Measurements from ENCODE around the gene DOCK7. TPM values are rescaled to one million over a fixed set of nuclear protein-coding genes. Genes with fewer than 3 reads are reported as not detected.
A peak's percentile ranks its signal among the peaks of the same experiment; 100 is the strongest.

DOCK7 gene
- polyA plus RNA-seq, 3 donors, result 2.9 to 3.7 (median 3.5) TPM

DNA sequence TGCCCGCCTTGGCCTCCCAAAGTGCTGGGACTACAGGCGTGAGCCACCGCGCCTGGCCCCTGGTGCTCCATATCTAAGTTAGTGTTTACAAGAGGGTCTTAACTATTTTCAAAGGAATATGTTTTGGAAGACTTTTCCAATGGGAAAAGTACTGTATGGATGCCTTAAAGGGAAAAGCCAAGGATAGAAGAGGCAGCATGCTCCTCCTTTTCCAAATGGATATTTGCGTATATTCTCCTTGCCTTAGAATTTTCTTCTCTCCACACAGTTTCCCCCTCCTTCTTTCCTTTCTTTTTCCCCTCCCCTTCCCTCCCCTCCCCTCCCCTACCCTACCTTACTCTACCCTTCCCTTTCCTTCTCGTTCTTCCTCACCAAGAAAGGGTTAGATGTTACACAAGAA is 29.3 kb upstream of the DOCK7 start:
- Histone ChIP-seq H3K79me2 (ENCODE audit: insufficient read depth, low read length) (no peaks in the 10 kb centered on the region), H3K36me3 (replicated peaks in 1 of 2; ENCODE audit: control insufficient read depth in 1 of 2, insufficient read depth in 2 of 2, low read length in 2 of 2) (no peaks in the 10 kb centered on the region), H3K27ac (ENCODE audit: low read depth in 1 of 2, low read length in 2 of 2) (no peak overlapping the region), H4K20me1 (ENCODE audit: insufficient read depth, low read length) (no peaks in the 10 kb centered on the region), H3K27me3 (ENCODE audit: control insufficient read depth in 2 of 2, insufficient read depth in 2 of 2, low read length in 2 of 2) (no peaks in the 10 kb centered on the region), H3K4me3 (replicated peaks in 1 of 3; ENCODE audit: low read depth in 2 of 3, low read length in 3 of 3) (no peak overlapping the region), H3K4me1 (ENCODE audit: control insufficient read depth in 1 of 2, insufficient read depth in 2 of 2, low read length in 2 of 2) (peaks cover 11 to 15% of the 10 kb centered on the region in 2 donors), H2AFZ (ENCODE audit: insufficient read depth, low read depth, low read length, poor library complexity, severe bottlenecking) (no peak overlapping the region), H3K9me3 (replicated peaks in 1 of 2; ENCODE audit: control insufficient read depth in 1 of 2, insufficient read depth in 1 of 2, low read length in 2 of 2) (no peaks in the 10 kb centered on the region), H3K4me2 (replicated peaks; ENCODE audit: extremely low read depth, low read length, poor library complexity, severe bottlenecking) (no peak overlapping the region), H3K9ac (ENCODE audit: insufficient read depth, low read length, poor library complexity, severe bottlenecking) (no peak overlapping the region)
- Mint-ChIP-seq H3K27ac (no peak overlapping the region), H3K9me3 (peaks cover 0 to 2% (median 0%) of the 10 kb centered on the region in 7 donors), H3K4me3 (no peak overlapping the region), H3K27me3 (ENCODE audit: low read depth in 3 of 3) (no peaks in the 10 kb centered on the region), H3K36me3 (no peaks in the 10 kb centered on the region), H3K4me1 (peaks cover 12% of the 10 kb centered on the region)
- intact Hi-C loops (cut with micrococcal nuclease), result no loop called here
- no peak for DNase-seq
- TF ChIP-seq, protein P1, sequence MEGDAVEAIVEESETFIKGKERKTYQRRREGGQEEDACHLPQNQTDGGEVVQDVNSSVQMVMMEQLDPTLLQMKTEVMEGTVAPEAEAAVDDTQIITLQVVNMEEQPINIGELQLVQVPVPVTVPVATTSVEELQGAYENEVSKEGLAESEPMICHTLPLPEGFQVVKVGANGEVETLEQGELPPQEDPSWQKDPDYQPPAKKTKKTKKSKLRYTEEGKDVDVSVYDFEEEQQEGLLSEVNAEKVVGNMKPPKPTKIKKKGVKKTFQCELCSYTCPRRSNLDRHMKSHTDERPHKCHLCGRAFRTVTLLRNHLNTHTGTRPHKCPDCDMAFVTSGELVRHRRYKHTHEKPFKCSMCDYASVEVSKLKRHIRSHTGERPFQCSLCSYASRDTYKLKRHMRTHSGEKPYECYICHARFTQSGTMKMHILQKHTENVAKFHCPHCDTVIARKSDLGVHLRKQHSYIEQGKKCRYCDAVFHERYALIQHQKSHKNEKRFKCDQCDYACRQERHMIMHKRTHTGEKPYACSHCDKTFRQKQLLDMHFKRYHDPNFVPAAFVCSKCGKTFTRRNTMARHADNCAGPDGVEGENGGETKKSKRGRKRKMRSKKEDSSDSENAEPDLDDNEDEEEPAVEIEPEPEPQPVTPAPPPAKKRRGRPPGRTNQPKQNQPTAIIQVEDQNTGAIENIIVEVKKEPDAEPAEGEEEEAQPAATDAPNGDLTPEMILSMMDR (IDR thresholded peaks at IDR 0.05), result no peak
- no CpG with 5 or more reads among the region's 6 CpGs for WGBS (ENCODE audit: insufficient coverage)

DNA sequence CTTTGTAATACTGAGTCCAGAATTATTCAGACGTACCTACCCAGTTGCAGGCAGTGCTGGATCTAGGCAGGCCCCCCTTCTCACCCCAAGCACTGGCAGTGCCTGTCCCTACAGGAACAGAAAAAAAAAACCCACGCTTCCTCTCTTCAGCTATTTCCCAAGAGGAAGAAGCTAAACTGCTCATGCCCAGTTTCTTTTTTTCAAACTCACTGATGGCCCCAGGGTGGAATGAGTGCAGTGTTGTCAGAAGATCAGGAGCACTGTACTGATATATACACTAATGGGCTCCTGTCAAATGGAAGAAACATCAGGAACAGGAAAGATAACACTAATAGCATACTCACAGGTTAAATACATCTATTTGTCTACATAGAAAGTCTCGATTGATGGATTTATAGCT is 28.2 kb upstream of the DOCK7 start:
- peak; percentile 11 to 40 (median 19) for DNase-seq
- H3K9ac ChIP-seq (ENCODE audit: insufficient read depth, low read length, poor library complexity, severe bottlenecking), result no peak overlapping the region
- Mint-ChIP-seq H3K9me3 (peaks cover 0 to 2% (median 0%) of the 10 kb centered on the region in 7 donors), H3K36me3 (no peaks in the 10 kb centered on the region), H3K27me3 (ENCODE audit: low read depth in 3 of 3) (no peaks in the 10 kb centered on the region), H3K27ac (no peak overlapping the region), H3K4me1 (peaks cover 8% of the 10 kb centered on the region), H3K4me3 (no peak overlapping the region)
- intact Hi-C loops (cut with micrococcal nuclease), result no loop called here
- H3K36me3 ChIP-seq (replicated peaks in 1 of 2; ENCODE audit: control insufficient read depth in 1 of 2, insufficient read depth in 2 of 2, low read length in 2 of 2), result no peaks in the 10 kb centered on the region
- H3K9me3 ChIP-seq (replicated peaks in 1 of 2; ENCODE audit: control insufficient read depth in 1 of 2, insufficient read depth in 1 of 2, low read length in 2 of 2), result no peaks in the 10 kb centered on the region
- no peak overlapping the region for H3K27ac ChIP-seq (ENCODE audit: low read depth in 1 of 2, low read length in 2 of 2)
- TF ChIP-seq, protein P1 (IDR thresholded peaks at IDR 0.05), result no peak
- no peaks in the 10 kb centered on the region for H3K27me3 ChIP-seq (ENCODE audit: control insufficient read depth in 2 of 2, insufficient read depth in 2 of 2, low read length in 2 of 2)
- no peak overlapping the region for H3K4me3 ChIP-seq (replicated peaks in 1 of 3; ENCODE audit: low read depth in 2 of 3, low read length in 3 of 3)
- H3K4me1 ChIP-seq (ENCODE audit: control insufficient read depth in 1 of 2, insufficient read depth in 2 of 2, low read length in 2 of 2), result peaks cover 7 to 11% of the 10 kb centered on the region in 2 donors
- WGBS (ENCODE audit: insufficient coverage), result no CpG with 5 or more reads among the region's 3 CpGs
- H3K4me2 ChIP-seq (replicated peaks; ENCODE audit: extremely low read depth, low read length, poor library complexity, severe bottlenecking), result no peak overlapping the region
- H4K20me1 ChIP-seq (ENCODE audit: insufficient read depth, low read length), result no peaks in the 10 kb centered on the region
- no peak overlapping the region for H2AFZ ChIP-seq (ENCODE audit: insufficient read depth, low read depth, low read length, poor library complexity, severe bottlenecking)
- H3K79me2 ChIP-seq (ENCODE audit: insufficient read depth, low read length), result no peaks in the 10 kb centered on the region

Measured in CD14-positive monocyte (primary cell).